HG03460 (cell line): ENCODE measurements around the gene EHBP1.
"Not testable (repeated sequence)": the region's sequence is repeated elsewhere in the genome, so short reads cannot be mapped to it uniquely, and the experiment has no call there.

ENCODE experiments used
- ATAC-seq: cut with Tn5 transposase; IDR thresholded peaks from one replicate; pipeline ENCODE4 v1.9.1; 2021; ENCODE audit not compliant: unreplicated experiment

Gene EHBP1

GRCh38 chr2:63003351-63003750 is 297.8 kb downstream of the EHBP1 start:
- no peak for ATAC-seq

- ATAC-seq, result no peak
Observed at GRCh38 chr2:63007813-63008458, 302.4 kb downstream of the EHBP1 start.

- ATAC-seq, result no peak
Observed at GRCh38 chr2:63008838-63009237, 303.3 kb downstream of the EHBP1 start.

- ATAC-seq, result no peak
Observed at GRCh38 chr2:63009490-63009889, 304.0 kb downstream of the EHBP1 start.

- ATAC-seq, result no peak
Observed at GRCh38 chr2:63012541-63012940, 307.0 kb downstream of the EHBP1 start.

GRCh38 chr2:63013438-63013837 is 307.9 kb downstream of the EHBP1 start:
- no peak for ATAC-seq

- ATAC-seq, result no peak
Observed at GRCh38 chr2:63015389-63015788, 309.9 kb downstream of the EHBP1 start.

GRCh38 chr2:63018439-63018838 is 312.9 kb downstream of the EHBP1 start:
- no peak for ATAC-seq

GRCh38 chr2:63019686-63020085 is 314.2 kb downstream of the EHBP1 start:
- ATAC-seq, result not testable (repeated sequence)

GRCh38 chr2:63023444-63023843 is 317.9 kb downstream of the EHBP1 start:
- no peak for ATAC-seq

GRCh38 chr2:63027220-63027619 is 321.7 kb downstream of the EHBP1 start:
- ATAC-seq, result no peak

- ATAC-seq, result no peak
Observed at GRCh38 chr2:63029058-63029457, 323.5 kb downstream of the EHBP1 start.

- ATAC-seq, result no peak
Observed at GRCh38 chr2:63034526-63034925, 329.0 kb downstream of the EHBP1 start.

- no peak for ATAC-seq
Observed at GRCh38 chr2:63035169-63035568, 329.7 kb downstream of the EHBP1 start.

- ATAC-seq, result no peak
Observed at GRCh38 chr2:63035660-63036059, 330.1 kb downstream of the EHBP1 start.

- ATAC-seq, result no peak
Observed at GRCh38 chr2:63038034-63038433, 332.5 kb downstream of the EHBP1 start.

- no peak for ATAC-seq
Observed at GRCh38 chr2:63040586-63040985, 335.1 kb downstream of the EHBP1 start.

- no peak for ATAC-seq
Observed at GRCh38 chr2:63041592-63041991, 336.1 kb downstream of the EHBP1 start.

- ATAC-seq, result no peak
Observed at GRCh38 chr2:63044362-63045327, 339.1 kb downstream of the EHBP1 start.

GRCh38 chr2:63046552-63046951 is 341.0 kb downstream of the EHBP1 start:
- ATAC-seq, result no peak

- ATAC-seq, result no peak
Observed at GRCh38 chr2:63046961-63047320, 341.4 kb downstream of the EHBP1 start.
